Activated naive CD4-positive, alpha-beta T cell treated with anti-CD3 and anti-CD28 coated beads, Interleukin-2, amount 10 ng/mL, durations not matched to agents 7 days and 5 days (primary cell): Measurements from ENCODE around the gene OR51V1.
"Not testable (repeated sequence)": the region's sequence is repeated elsewhere in the genome, so short reads cannot be mapped to it uniquely, and the experiment has no call there.

ENCODE experiments used
- CTCF ChIA-PET: fragments of 350-600 bp; sonication (Branson Sonifier 250); formaldehyde crosslinking; loops from one replicate; lab custom pipeline; 2021; ENCODE audit warnings: antibody characterized with exemption; lab: Charles Lee
- DNase-seq: peaks from one replicate; pipeline ENCODE4 v3.0.0-alpha.2; 2020
- H3K27ac Mint-ChIP-seq: one replicate; pipeline ENCODE4 v1.8.0; 2021; ENCODE audit warnings: mild to moderate bottlenecking, moderate library complexity, mixed read lengths
- H3K27me3 Mint-ChIP-seq: one replicate; pipeline ENCODE4 v1.8.0; 2021; ENCODE audit warnings: mild to moderate bottlenecking, mixed read lengths
- H3K36me3 Mint-ChIP-seq: one replicate; pipeline ENCODE4 v1.8.0; 2021; ENCODE audit warnings: mixed read lengths
- H3K4me1 Mint-ChIP-seq: one replicate; pipeline ENCODE4 v1.8.0; 2021; ENCODE audit warnings: mixed read lengths
- H3K4me3 Mint-ChIP-seq: one replicate; pipeline ENCODE4 v1.8.0; 2021; ENCODE audit warnings: mild to moderate bottlenecking, moderate library complexity, mixed read lengths
- H3K9me3 Mint-ChIP-seq: one replicate; pipeline ENCODE4 v1.8.0; 2021; ENCODE audit warnings: mixed read lengths

The OR51V1 gene

DNA sequence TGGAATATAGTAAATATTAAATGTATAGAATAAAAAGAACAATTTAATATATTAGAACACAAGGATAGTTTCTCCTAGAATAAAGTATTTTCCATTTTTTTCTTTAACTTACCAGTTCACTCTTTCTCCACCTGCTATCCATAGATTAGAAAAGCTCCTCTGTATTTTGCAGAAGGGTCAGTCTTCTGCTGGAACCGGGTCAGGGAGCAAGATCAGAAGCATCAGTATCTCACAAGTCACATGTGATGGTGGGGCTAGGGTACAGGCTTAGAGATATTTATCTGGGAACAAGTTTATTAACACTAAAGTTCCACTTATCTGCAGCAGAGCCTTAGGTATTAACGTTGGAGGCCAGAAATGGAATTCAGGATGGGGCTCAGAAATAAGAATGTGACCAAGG, 28.6 kb downstream of the OR51V1 start:
- no peak overlapping the region for H3K4me3 Mint-ChIP-seq
- H3K36me3 Mint-ChIP-seq, result no peaks in the 10 kb centered on the region
- H3K9me3 Mint-ChIP-seq, result no peaks in the 10 kb centered on the region
- DNase-seq, result no peak
- no peaks in the 10 kb centered on the region for H3K27me3 Mint-ChIP-seq
- CTCF ChIA-PET, result no interaction called here
- H3K4me1 Mint-ChIP-seq, result no peaks in the 10 kb centered on the region
- no peak overlapping the region for H3K27ac Mint-ChIP-seq

DNA sequence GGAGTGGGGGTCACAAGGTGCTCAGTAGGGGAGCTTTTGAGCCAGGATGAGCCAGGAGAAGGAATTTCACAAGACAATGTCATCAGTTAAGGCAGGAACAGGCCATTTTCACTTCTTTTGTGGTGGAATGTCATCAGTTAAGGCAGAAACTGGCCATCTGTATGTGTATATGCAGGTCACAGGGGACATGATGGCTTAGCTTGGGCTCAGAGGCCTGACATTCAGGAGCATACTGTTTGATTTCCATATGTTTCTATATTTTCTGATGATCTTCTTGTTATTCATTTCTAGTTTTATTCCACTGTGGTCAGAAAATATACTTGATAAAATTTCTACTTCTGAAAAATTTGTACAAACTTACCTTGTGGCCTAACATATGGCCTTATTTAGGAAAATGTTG, 34.6 kb downstream of the OR51V1 start:
- H3K27me3 Mint-ChIP-seq, H3K9me3 Mint-ChIP-seq, H3K27ac Mint-ChIP-seq, CTCF ChIA-PET, DNase-seq, H3K4me3 Mint-ChIP-seq, H3K36me3 Mint-ChIP-seq, H3K4me1 Mint-ChIP-seq: not testable (repeated sequence)

DNA sequence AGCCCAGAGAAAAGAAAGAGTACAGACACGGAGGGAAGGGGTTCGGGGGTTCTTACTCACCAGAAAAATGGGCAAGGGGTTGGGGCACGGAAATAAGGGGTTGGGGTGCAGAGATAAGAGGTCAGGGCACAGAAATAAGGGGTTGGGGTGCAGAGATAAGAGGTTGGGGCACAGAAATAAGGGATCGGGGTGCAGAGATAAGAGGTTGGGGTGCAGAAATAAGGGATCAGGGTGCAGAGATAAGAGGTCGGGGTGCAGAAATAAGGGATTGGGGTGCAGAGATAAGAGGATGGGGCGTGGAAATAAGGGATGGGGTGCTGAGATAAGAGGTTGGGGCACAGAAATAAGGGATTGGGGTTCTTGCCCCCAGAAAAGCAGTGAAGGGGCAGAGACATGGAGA, 35.7 kb downstream of the OR51V1 start:
- H3K9me3 Mint-ChIP-seq, H3K27ac Mint-ChIP-seq, H3K4me1 Mint-ChIP-seq, H3K4me3 Mint-ChIP-seq, CTCF ChIA-PET, H3K36me3 Mint-ChIP-seq, H3K27me3 Mint-ChIP-seq, DNase-seq: not testable (repeated sequence)

DNA sequence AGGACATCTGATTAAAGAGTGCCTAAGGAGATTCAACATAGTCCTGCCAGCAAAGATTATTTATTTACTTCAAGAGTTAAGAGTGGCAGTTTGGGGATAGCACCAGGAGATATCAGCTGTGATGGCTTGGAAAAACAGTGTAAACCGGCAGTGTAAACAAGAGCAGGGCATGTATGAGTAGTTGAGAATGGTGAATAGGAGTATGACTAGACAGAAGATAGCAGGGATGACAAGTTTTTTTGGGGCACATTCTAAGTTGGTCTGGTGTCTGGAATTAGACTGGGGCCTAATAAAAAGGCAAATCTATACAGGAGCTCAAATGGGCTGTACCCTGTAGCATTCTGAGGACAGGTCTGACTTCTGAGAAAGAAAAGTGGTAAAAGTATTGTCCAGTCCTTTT, 39.4 kb downstream of the OR51V1 start:
- H3K36me3 Mint-ChIP-seq, H3K9me3 Mint-ChIP-seq, H3K4me3 Mint-ChIP-seq, H3K4me1 Mint-ChIP-seq, CTCF ChIA-PET, H3K27me3 Mint-ChIP-seq, DNase-seq, H3K27ac Mint-ChIP-seq: not testable (repeated sequence)

DNA sequence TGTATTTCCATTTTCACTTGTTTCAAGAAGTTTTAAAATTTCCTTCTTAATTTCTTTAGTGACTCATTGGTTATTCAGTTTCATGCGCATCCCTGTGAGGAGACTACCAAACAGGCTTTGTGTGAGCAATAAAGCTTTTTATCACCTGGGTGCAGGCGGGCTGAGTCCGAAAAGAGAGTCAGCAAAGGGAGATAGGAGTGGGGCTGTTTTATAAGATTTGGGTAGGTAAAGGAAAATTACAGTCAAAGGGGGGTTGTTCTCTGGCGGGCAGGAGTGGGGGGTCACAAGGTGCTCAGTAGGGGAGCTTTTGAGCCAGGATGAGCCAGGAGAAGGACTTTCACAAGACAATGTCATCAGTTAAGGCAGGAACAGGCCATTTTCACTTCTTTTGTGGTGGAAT, 40.3 kb downstream of the OR51V1 start:
- H3K27ac Mint-ChIP-seq, H3K27me3 Mint-ChIP-seq, CTCF ChIA-PET, H3K9me3 Mint-ChIP-seq, DNase-seq, H3K36me3 Mint-ChIP-seq, H3K4me1 Mint-ChIP-seq, H3K4me3 Mint-ChIP-seq: not testable (repeated sequence)

DNA sequence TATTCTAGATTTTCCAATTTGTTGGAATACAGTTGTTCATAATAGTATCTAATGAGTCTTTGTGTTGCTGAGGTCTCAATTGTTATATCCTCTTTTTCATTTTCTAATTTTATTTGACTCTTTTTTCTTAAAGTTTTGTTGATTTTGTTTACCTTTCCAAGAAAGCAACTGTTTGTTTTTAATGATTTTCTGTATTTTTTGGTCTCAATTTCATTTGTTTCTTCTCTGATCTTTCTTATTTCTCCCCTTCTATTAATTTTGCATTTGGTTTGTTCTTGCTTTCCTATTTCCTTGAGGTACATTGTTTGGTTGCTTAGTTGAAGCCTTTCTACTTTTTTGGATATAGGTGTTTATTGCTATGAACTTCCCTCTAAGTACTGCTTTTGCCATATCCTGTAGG, 40.7 kb downstream of the OR51V1 start:
- Mint-ChIP-seq H3K4me1 (no peaks in the 10 kb centered on the region), H3K4me3 (no peak overlapping the region), H3K36me3 (no peaks in the 10 kb centered on the region), H3K27me3 (no peaks in the 10 kb centered on the region), H3K9me3 (no peaks in the 10 kb centered on the region), H3K27ac (no peak overlapping the region)
- DNase-seq, result no peak
- CTCF ChIA-PET, result no interaction called here

DNA sequence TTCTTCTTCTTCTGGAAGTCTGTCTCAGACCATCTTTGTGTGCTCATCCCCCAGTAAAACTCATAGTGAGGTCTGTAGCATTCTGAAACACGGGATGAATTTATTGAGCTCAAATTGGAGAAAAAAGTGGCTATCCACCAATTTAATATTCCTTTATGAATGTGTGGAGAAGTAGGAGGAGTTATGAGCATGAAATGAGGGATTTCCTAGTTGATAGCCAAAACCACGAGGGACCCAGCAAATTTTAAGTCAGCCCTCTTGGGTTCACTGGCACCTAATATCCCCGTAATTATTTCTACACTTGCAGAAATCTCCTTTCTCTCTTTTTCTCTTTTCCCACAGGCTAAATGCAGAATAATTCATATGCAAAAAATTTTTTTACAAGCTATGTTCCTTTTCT, 45.8 kb downstream of the OR51V1 start, which contains the start of gene OR52A1:
TSS of gene OR52A1 (minus strand) at position 101 of the 400 bp plus-strand sequence. CDS start 2,388 bp downstream, outside the sequence.
- Mint-ChIP-seq H3K27me3 (no peaks in the 10 kb centered on the region), H3K9me3 (no peaks in the 10 kb centered on the region), H3K36me3 (no peaks in the 10 kb centered on the region), H3K4me1 (no peaks in the 10 kb centered on the region), H3K4me3 (no peak within 1 kb of the TSS), H3K27ac (no peak within 1 kb of the TSS)
- CTCF ChIA-PET, result no interaction called here
- no peak for DNase-seq

DNA sequence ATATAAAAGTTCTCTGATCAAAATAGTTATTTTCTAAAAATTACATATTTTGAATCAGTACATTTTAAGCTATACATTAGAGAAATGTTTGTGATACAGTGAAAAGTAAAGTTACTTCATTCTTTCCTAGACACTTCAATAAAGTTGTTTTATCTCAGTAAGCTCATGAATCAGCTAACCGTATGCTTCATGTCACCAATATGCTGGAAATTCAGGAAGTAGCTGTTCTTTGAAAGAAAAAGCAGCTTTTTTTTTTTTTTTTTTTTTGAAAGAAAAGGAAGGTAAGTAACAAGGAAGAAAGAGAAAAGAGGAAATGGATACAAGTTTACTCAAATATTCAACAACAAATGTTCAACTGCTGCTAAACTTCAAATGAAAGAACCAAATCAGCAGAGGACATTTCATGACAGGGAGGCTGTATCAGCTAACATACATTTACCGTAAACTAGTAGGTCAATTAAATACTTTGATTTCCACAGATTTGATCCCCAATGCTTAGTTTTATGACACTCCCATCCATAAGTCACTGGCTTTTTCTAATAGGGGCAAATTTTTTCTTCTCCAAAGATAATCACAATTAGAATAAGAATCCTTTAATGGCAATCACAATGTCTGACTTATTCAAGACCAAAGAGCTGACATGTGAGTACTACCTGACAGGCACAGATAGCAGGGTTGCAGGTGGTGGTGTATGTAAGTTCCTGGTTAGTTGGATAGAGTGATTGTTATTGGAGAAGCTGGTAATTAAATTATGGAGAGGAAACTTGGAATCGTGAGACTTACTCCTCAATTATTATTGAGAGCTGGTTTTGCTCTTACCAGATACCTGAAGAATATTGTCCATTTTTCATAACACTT, 46.7 kb downstream of the OR51V1 start:
- H3K9me3 Mint-ChIP-seq, result no peaks in the 10 kb centered on the region
- H3K27me3 Mint-ChIP-seq, result no peaks in the 10 kb centered on the region
- no peak for DNase-seq
- CTCF ChIA-PET, result no interaction called here
- H3K36me3 Mint-ChIP-seq, result no peaks in the 10 kb centered on the region
- H3K4me3 Mint-ChIP-seq, result no peak overlapping the region
- no peak overlapping the region for H3K27ac Mint-ChIP-seq
- H3K4me1 Mint-ChIP-seq, result no peaks in the 10 kb centered on the region

DNA sequence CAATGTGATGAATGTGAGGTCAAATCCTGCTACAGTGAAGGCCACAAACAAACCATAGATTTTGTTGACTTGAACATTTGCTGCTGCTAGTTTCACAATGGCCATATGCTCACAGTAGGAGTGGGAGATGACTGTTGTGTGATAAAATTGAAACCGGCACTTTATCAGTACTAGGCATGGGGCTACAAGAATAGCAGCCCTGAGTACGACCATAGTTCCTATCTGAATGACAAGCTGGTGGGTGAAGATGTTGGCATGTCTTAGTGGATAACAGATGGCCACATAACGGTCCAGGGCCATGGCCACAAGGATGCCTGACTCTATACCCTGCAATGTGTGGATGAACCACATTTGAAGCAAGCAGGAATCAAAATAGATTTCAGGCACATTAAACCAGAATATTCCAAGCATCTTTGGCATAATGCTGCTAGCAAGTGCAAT, 48.7 kb downstream of the OR51V1 start:
- Mint-ChIP-seq H3K36me3 (no peaks in the 10 kb centered on the region), H3K9me3 (no peaks in the 10 kb centered on the region), H3K27me3 (no peaks in the 10 kb centered on the region), H3K27ac (no peak overlapping the region), H3K4me3 (no peak overlapping the region), H3K4me1 (no peaks in the 10 kb centered on the region)
- DNase-seq, result no peak
- CTCF ChIA-PET, result no interaction called here
